Sigmoid colon (tissue), 7 donors: Measurements from ENCODE around the gene STKLD1. TPM values are rescaled to one million over a fixed set of nuclear protein-coding genes. Genes with fewer than 3 reads are reported as not detected.

Source experiments
- DNase-seq: peaks from one replicate; pipeline ENCODE4 v3.0.0-alpha.2; 2019
- H3K27ac ChIP-seq, 4 donors: fragments of 200-600 bp; sonication (generic); one replicate each; pipeline ENCODE4 v1.5.1; 2016 to 2019; ENCODE audit warnings: mild to moderate bottlenecking in 1 of 4
- H3K27me3 ChIP-seq, 3 donors: fragments of 200-600 bp; sonication (generic); one replicate each; pipeline ENCODE4 v1.5.1; 2019; ENCODE audit warnings: mild to moderate bottlenecking in 1 of 3
- H3K36me3 ChIP-seq, 4 donors: fragments of 200-600 bp; sonication (generic); one replicate each; pipeline ENCODE4 v1.5.1; 2016 to 2019
- H3K4me1 ChIP-seq, 4 donors: fragments of 200-600 bp; sonication (generic); one replicate each; pipeline ENCODE4 v1.5.1; 2017 to 2019
- H3K4me3 ChIP-seq, 4 donors: fragments of 200-600 bp; sonication (generic); one replicate each; pipeline ENCODE4 v1.5.1; 2017 to 2019; ENCODE audit warnings: mild to moderate bottlenecking in 2 of 4, moderate library complexity in 1 of 4
- H3K9me3 ChIP-seq, 4 donors: fragments of 200-600 bp in 3 of 4; sonication (generic) in 3 of 4; one replicate each; pipeline versions ENCODE4 v1.5.1 to v1.6.1; 2013 to 2019
- EP300 ChIP-seq, 4 donors: sonication (generic); formaldehyde crosslinking; IDR thresholded peaks; one replicate each; pipeline ENCODE4 v1.6.1; 2017; ENCODE audit warnings: antibody characterized with exemption in 4 of 4
- POLR2A ChIP-seq, 2 donors: fragments of 450-650 bp; IDR thresholded peaks; one replicate each; pipeline ENCODE4 v1.6.1; 2016; ENCODE audit warnings: antibody characterized with exemption in 2 of 2, mild to moderate bottlenecking in 2 of 2, moderate library complexity in 2 of 2
- POLR2AphosphoS5 ChIP-seq, 4 donors: sonication (generic); formaldehyde crosslinking; IDR thresholded peaks; one replicate each; pipeline ENCODE4 v1.6.1; 2017; ENCODE audit warnings: antibody characterized with exemption in 4 of 4
- WGBS, 2 donors: extraction: QIAGEN DNeasy Blood & Tissue Kit; methylation state at CpG; one replicate each; pipeline ENCODE4 v1.1.7; 2013; 5-methylcytosine and 5-hydroxymethylcytosine counted together
- intact Hi-C: fragments of 100-400 bp; cut with DNase I; formaldehyde crosslinking; loops from one replicate; pipeline ENCODE4 v1.15.1; 2023
- polyA plus RNA-seq, 3 donors: library from polyadenylated mRNA; stranded (reverse); fragments of 200-250 nt; gene quantifications; one replicate each; pipeline ENCODE4 v1.2.3, GENCODE V29; 2013
- total RNA-seq, 4 donors: library from RNA; depleted of rRNA; stranded (reverse); fragments of >200 nt; gene quantifications; one replicate each; pipeline ENCODE4 v1.1.0, GENCODE V29; 2016
- TF ChIP-seq, protein P1 (sequence below), 4 experiments: fragments of 450-650 bp in 3 of 4; fragments of 200-600 bp in 1 of 4; IDR thresholded peaks; one replicate each; pipeline ENCODE4 v1.5.1; 2016 to 2019; ENCODE audit warnings: antibody characterized with exemption in 4 of 4, mild to moderate bottlenecking in 3 of 4, moderate library complexity in 2 of 4
- donor health status: healthy with polysubstance abuse.
- donor health status: Bipolar disorder and iron deficiency.
- donor health status: healthy.

Gene STKLD1
- total and polyA plus RNA-seq, 7 donors: 0.49 to 8.3 (median 1.5) TPM; not detected in 1

DNA sequence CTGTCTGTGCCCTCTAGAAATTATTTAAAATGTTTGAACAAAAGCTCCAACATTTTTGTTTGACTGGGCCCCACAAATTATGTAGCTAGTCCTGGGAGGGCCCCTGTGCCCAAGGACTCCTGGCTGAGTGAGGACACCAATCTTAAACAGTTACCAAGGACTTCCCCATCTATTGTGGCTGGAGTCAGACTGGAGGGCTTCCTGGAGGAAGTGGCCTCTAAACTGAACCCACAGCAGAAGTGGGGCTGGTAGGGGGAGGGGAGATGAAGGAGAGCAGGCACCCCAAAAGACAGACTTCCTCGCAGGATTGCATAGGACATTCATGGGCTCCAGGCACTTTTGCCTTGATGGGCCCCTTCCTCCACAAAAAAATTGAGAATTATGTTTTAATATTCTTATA lies 54.1 kb downstream of the STKLD1 start:
- TF ChIP-seq EP300 (IDR thresholded peaks at IDR 0.05): no peak
- Histone ChIP-seq H3K36me3 (no peaks in the 10 kb centered on the region), H3K4me1 (peaks cover 0 to 18% (median 16%) of the 10 kb centered on the region in 4 donors), H3K27me3 (peaks cover 11 to 47% (median 27%) of the 10 kb centered on the region in 3 donors), H3K27ac (no peak overlapping the region), H3K4me3 (no peak overlapping the region), H3K9me3 (no peaks in the 10 kb centered on the region)
- WGBS, 2 donors: 93 to 95% methylated on average over 1 of the region's 1 CpG
- DNase-seq: no peak
- intact Hi-C loops: no loop called here

DNA sequence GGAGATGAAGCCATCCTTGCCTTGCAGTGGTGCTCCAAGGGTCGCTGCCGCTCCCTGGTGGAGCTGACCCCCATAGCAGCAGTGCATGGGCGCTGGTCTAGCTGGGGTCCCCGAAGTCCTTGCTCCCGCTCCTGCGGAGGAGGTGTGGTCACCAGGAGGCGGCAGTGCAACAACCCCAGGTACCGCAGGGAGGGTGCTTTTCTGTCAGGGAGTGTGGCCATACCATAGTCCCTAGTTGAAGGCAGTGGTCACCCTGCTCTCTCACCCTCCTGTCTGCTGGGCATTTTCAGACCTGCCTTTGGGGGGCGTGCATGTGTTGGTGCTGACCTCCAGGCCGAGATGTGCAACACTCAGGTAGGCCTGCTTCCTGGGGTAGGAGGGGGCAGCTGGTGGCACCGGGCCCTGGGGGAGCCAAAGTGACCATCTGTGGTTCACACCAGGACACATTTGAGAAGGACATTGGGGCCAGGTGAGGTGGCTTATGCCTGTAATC lies 57.2 kb downstream of the STKLD1 start:
- no peak for TF ChIP-seq POLR2A (IDR thresholded peaks at IDR 0.05)
- TF ChIP-seq EP300 (IDR thresholded peaks at IDR 0.05): no peak
- TF ChIP-seq POLR2AphosphoS5 (IDR thresholded peaks at IDR 0.05): no peak
- TF ChIP-seq, protein P1, sequence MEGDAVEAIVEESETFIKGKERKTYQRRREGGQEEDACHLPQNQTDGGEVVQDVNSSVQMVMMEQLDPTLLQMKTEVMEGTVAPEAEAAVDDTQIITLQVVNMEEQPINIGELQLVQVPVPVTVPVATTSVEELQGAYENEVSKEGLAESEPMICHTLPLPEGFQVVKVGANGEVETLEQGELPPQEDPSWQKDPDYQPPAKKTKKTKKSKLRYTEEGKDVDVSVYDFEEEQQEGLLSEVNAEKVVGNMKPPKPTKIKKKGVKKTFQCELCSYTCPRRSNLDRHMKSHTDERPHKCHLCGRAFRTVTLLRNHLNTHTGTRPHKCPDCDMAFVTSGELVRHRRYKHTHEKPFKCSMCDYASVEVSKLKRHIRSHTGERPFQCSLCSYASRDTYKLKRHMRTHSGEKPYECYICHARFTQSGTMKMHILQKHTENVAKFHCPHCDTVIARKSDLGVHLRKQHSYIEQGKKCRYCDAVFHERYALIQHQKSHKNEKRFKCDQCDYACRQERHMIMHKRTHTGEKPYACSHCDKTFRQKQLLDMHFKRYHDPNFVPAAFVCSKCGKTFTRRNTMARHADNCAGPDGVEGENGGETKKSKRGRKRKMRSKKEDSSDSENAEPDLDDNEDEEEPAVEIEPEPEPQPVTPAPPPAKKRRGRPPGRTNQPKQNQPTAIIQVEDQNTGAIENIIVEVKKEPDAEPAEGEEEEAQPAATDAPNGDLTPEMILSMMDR (IDR thresholded peaks at IDR 0.05): no peak
- Histone ChIP-seq H3K36me3 (no peaks in the 10 kb centered on the region), H3K4me1 (peaks cover 0 to 16% (median 12%) of the 10 kb centered on the region in 4 donors), H3K4me3 (no peak overlapping the region), H3K9me3 (no peaks in the 10 kb centered on the region), H3K27me3 (peaks cover 5 to 16% (median 15%) of the 10 kb centered on the region in 3 donors), H3K27ac (no peak overlapping the region)
- 90% methylated on average over 11 of the region's 11 CpGs for WGBS, 2 donors
- DNase-seq: no peak
- intact Hi-C loops: no loop called here

DNA sequence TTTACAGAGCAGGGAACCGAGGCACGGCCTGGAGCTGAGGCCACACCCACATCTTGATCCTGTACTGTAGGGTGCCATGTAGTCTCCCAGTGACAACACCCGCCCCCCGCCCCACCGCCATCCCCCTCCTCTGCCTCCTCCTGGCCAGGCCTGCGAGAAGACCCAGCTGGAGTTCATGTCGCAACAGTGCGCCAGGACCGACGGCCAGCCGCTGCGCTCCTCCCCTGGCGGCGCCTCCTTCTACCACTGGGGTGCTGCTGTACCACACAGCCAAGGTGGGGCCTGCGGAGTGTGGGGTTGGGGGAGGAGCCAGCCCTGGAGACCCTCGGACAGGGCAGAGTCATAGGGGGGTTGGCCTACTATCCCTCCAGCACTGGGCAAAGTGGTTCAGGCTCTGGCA lies 60.5 kb downstream of the STKLD1 start:
- no peak overlapping the region for H3K4me3 ChIP-seq
- H3K4me1 ChIP-seq: no peaks in the 10 kb centered on the region
- H3K27ac ChIP-seq: no peak overlapping the region
- intact Hi-C loops: no loop called here
- TF ChIP-seq POLR2A (IDR thresholded peaks at IDR 0.05): no peak
- TF ChIP-seq, protein P1 (IDR thresholded peaks at IDR 0.05): no peak
- no peak for TF ChIP-seq EP300 (IDR thresholded peaks at IDR 0.05)
- TF ChIP-seq POLR2AphosphoS5 (IDR thresholded peaks at IDR 0.05): no peak
- H3K27me3 ChIP-seq: no peaks in the 10 kb centered on the region
- no peaks in the 10 kb centered on the region for H3K36me3 ChIP-seq
- WGBS, 2 donors: 88 to 89% methylated on average over 16 of the region's 16 CpGs
- no peaks in the 10 kb centered on the region for H3K9me3 ChIP-seq
- DNase-seq: no peak

DNA sequence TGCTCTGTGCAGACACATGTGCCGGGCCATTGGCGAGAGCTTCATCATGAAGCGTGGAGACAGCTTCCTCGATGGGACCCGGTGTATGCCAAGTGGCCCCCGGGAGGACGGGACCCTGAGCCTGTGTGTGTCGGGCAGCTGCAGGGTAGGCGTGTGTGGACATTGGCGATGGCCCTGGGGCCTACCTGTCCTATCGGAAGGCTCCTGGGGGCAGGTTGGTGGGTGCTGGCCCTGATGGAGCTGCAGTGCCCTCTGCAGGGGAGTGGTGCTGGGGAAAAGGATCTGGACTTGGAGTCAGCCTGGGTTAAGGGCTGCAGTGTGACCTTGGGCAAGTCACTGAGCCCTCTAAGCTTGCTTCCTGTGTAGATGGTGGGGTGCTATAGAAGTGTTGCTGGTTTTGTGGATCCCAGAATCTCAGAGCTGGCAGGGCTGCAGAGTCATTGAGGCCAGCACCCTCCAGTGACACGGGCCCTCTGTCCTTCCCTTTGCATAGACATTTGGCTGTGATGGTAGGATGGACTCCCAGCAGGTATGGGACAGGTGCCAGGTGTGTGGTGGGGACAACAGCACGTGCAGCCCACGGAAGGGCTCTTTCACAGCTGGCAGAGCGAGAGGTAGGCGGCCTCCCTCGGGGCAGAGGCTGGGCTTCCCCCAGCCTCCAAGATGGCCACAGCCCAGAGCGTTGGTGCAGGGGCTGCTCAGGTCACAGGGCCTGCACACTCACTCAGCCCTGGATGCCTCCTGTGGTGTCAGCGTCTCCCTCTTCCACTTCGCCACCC lies 61.8 kb downstream of the STKLD1 start:
- 84 to 87% methylated on average over 20 of the region's 20 CpGs for WGBS, 2 donors
- Histone ChIP-seq H3K36me3 (no peaks in the 10 kb centered on the region), H3K27me3 (no peaks in the 10 kb centered on the region), H3K4me1 (no peaks in the 10 kb centered on the region), H3K4me3 (no peak overlapping the region), H3K9me3 (no peaks in the 10 kb centered on the region), H3K27ac (no peak overlapping the region)
- intact Hi-C loops: no loop called here
- TF ChIP-seq POLR2A (IDR thresholded peaks at IDR 0.05): no peak
- no peak for TF ChIP-seq POLR2AphosphoS5 (IDR thresholded peaks at IDR 0.05)
- TF ChIP-seq, protein P1 (IDR thresholded peaks at IDR 0.05): no peak
- TF ChIP-seq EP300 (IDR thresholded peaks at IDR 0.05): no peak
- no peak for DNase-seq

DNA sequence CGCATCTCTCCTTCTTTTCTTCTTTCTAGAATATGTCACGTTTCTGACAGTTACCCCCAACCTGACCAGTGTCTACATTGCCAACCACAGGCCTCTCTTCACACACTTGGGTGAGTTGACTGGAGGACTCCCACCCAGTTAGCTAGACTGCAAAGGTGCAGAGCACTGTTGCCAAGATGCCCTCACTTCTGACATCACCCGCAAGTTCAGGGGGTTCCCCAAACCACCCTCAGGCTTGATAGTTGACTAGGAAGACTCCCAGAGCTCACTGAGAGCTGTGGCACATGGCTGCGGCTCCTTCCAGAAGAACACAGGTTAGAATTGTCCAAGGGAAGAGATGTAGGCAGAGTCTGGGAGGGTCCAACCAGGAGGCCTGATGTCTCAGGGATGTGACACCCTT lies 63.2 kb downstream of the STKLD1 start:
- DNase-seq: no peak

More for the DNA sequence above, 63.2 kb downstream of the STKLD1 start:
- no peak for TF ChIP-seq POLR2AphosphoS5 (IDR thresholded peaks at IDR 0.05)
- no peak for TF ChIP-seq EP300 (IDR thresholded peaks at IDR 0.05)
- TF ChIP-seq, protein P1 (IDR thresholded peaks at IDR 0.05): no peak
- intact Hi-C loops: no loop called here
- 69 to 78% methylated on average over 4 of the region's 4 CpGs for WGBS, 2 donors
- no peaks in the 10 kb centered on the region for H3K4me1 ChIP-seq
- H3K9me3 ChIP-seq: no peaks in the 10 kb centered on the region
- H3K4me3 ChIP-seq: no peak overlapping the region
- no peaks in the 10 kb centered on the region for H3K36me3 ChIP-seq
- no peak overlapping the region for H3K27ac ChIP-seq
- no peaks in the 10 kb centered on the region for H3K27me3 ChIP-seq
